Measurements from ENCODE around the gene ZNF524. TPM values are rescaled to one million over a fixed set of nuclear protein-coding genes. Genes with fewer than 3 reads are reported as not detected.

The ZNF524 gene
- total and polyA plus RNA-seq, 4 donors, result 13.2 to 38.8 (median 15.4) TPM

DNA sequence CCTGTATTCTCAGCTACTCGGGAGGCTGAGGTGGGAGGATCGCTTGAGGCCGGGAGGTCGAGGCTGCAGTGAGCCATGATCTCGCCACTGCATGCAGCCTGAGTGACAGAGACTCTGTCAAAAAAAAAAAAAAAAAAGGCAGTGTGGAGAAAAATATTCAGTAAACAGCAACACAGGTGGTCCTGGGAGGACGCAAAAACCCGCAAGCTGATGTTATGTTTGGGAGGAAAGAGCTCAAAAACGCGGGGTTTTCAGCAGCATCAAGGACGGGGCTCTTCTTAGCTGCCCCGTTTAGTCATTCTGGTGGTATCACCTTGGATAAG, 24.9 kb downstream of the ZNF524 start:
- no peaks in the 10 kb centered on the region for H3K27me3 ChIP-seq (ENCODE audit: control insufficient read depth in 1 of 2, insufficient read depth in 2 of 2, low read length in 1 of 2)
- ATAC-seq (ENCODE audit: low FRiP score) (no peak), DNase-seq (no peak)
- 44 to 46% methylated on average over 11 of the region's 11 CpGs for WGBS, 2 donors
- H3K4me1 ChIP-seq (ENCODE audit: control insufficient read depth in 1 of 2, insufficient read depth in 2 of 2, low read length in 2 of 2), result no peaks in the 10 kb centered on the region
- H3K9me3 ChIP-seq (ENCODE audit: control insufficient read depth, low read length), result no peaks in the 10 kb centered on the region
- no peak overlapping the region for H3K4me3 ChIP-seq (ENCODE audit: low read length in 2 of 2)
- H3K27ac ChIP-seq (ENCODE audit: low read depth in 1 of 2, low read length in 2 of 2), result no peak overlapping the region
- no peaks in the 10 kb centered on the region for H3K36me3 ChIP-seq (ENCODE audit: control insufficient read depth in 1 of 2, insufficient read depth in 2 of 2, low read length in 1 of 2)
- intact Hi-C loops (cut with DNase I), result no loop called here

DNA sequence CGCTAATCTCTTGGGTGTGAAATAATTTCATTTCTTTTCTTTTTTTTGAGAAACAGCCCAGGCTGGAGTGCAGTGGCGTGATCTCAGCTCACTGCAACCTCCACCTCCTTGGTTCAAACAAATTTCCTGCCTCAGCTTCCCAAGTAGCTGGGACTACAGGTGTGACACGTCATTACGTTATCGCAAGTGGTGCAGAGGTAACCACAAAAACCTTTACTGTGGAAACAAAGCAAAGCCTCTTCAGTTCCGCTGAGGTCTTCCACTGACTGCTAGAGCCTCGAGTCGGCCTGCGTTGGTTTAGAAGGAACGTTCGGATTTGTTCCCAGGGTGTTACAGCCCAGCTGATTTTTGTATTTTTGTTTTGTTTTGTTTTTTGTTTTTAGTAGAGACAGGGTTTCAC, 26.3 kb downstream of the ZNF524 start:
- Histone ChIP-seq H3K36me3 (ENCODE audit: control insufficient read depth in 1 of 2, insufficient read depth in 2 of 2, low read length in 1 of 2) (no peaks in the 10 kb centered on the region), H3K4me1 (ENCODE audit: control insufficient read depth in 1 of 2, insufficient read depth in 2 of 2, low read length in 2 of 2) (no peaks in the 10 kb centered on the region), H3K9me3 (ENCODE audit: control insufficient read depth, low read length) (no peaks in the 10 kb centered on the region), H3K4me3 (ENCODE audit: low read length in 2 of 2) (no peak overlapping the region), H3K27ac (ENCODE audit: low read depth in 1 of 2, low read length in 2 of 2) (no peak overlapping the region), H3K27me3 (ENCODE audit: control insufficient read depth in 1 of 2, insufficient read depth in 2 of 2, low read length in 1 of 2) (no peaks in the 10 kb centered on the region)
- DNase-seq (no peak), ATAC-seq (ENCODE audit: low FRiP score) (no peak)
- WGBS, 2 donors, result 88 to 90% methylated on average over 11 of the region's 11 CpGs
- intact Hi-C loops (cut with DNase I), result no loop called here

DNA sequence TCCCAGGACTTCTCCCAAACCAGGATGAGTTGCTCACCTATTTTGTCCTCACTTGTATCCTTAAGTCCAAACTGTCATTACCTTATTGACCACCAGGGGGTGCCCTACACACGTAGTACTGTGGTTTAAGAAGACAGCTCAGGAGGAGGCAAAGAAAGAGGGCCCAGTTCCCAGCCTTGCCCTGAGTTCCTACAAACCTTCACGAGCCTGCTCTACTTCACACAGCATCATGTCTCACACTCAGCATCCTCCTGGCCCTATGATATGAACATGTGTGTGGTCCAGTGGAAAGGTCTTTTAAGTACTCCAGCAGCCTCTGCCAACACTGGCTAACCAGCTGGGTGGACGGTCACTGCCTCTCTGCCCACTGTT, 32.4 kb downstream of the ZNF524 start:
- ATAC-seq (ENCODE audit: low FRiP score) (peak; percentile 85), DNase-seq (peak in 1 of 2 donors; percentile 84)
- Histone ChIP-seq H3K4me3 (ENCODE audit: low read length in 2 of 2) (no peak overlapping the region), H3K36me3 (ENCODE audit: control insufficient read depth in 1 of 2, insufficient read depth in 2 of 2, low read length in 1 of 2) (no peaks in the 10 kb centered on the region), H3K27me3 (ENCODE audit: control insufficient read depth in 1 of 2, insufficient read depth in 2 of 2, low read length in 1 of 2) (no peaks in the 10 kb centered on the region), H3K4me1 (ENCODE audit: control insufficient read depth in 1 of 2, insufficient read depth in 2 of 2, low read length in 2 of 2) (no peaks in the 10 kb centered on the region), H3K27ac (ENCODE audit: low read depth in 1 of 2, low read length in 2 of 2) (peak overlapping the region in 1 of 2 donors; percentile 1), H3K9me3 (ENCODE audit: control insufficient read depth, low read length) (no peaks in the 10 kb centered on the region)
- intact Hi-C loops (cut with DNase I), result loop anchor here (5.0 kb wide), 1 partner anchor 115 kb away; no protein-coding TSS in a partner anchor
- 6 to 7% methylated on average over 3 of the region's 3 CpGs for WGBS, 2 donors

DNA sequence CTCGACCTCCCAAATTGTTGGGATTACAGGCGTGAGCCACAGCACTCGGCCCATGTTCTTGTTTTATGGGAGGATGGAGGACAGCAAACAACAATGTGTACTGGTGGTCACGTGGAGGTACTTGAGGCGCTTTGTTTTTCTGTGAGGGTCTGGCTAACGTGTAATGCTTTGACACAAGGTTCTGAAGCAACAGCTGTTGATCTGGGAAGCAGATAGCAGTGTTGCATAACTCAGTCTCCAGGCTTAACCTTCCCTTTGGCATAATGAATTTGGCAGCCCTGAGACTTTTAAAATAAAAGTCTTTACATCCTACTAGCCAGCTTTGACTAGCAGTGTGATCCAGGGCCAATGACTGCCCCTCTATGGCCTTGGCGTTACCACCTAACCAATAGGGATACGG, 33.8 kb downstream of the ZNF524 start:
- H3K36me3 ChIP-seq (ENCODE audit: control insufficient read depth in 1 of 2, insufficient read depth in 2 of 2, low read length in 1 of 2), result no peaks in the 10 kb centered on the region
- no peaks in the 10 kb centered on the region for H3K9me3 ChIP-seq (ENCODE audit: control insufficient read depth, low read length)
- H3K27ac ChIP-seq (ENCODE audit: low read depth in 1 of 2, low read length in 2 of 2), result no peak overlapping the region
- H3K27me3 ChIP-seq (ENCODE audit: control insufficient read depth in 1 of 2, insufficient read depth in 2 of 2, low read length in 1 of 2), result no peaks in the 10 kb centered on the region
- H3K4me1 ChIP-seq (ENCODE audit: control insufficient read depth in 1 of 2, insufficient read depth in 2 of 2, low read length in 2 of 2), result no peaks in the 10 kb centered on the region
- 76 to 83% methylated on average over 8 of the region's 8 CpGs for WGBS, 2 donors
- ATAC-seq (ENCODE audit: low FRiP score) (no peak), DNase-seq (no peak)
- H3K4me3 ChIP-seq (ENCODE audit: low read length in 2 of 2), result no peak overlapping the region
- intact Hi-C loops (cut with DNase I), result loop anchor here (5.0 kb wide), 1 partner anchor 117 kb away; no protein-coding TSS in a partner anchor

DNA sequence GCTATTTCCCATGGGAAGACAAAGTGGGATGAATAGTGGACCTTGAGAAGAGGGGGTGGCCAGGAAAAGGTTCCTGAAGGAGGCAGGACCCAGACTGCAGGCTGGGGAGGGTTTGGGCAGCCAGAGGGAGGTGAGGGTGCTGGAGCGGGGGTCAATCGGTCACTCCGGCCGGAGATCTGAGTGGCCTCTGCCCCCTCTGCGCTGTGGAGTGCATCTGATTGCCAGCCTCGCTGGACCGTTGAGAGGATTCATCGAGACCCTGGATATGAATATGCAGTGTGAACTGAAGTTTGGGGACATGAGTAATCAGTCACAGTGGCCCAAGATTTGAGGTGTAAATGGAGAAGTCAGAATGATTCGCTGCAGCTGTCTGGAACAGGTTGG, 35.2 kb downstream of the ZNF524 start:
- peak in 1 of 2 donors; percentile 50 for DNase-seq
- peak; percentile 11 for ATAC-seq (ENCODE audit: low FRiP score)
- intact Hi-C loops (cut with DNase I), result no loop called here
- peak overlapping the region; percentile 75 to 85 for H3K4me3 ChIP-seq (ENCODE audit: low read length in 2 of 2)
- no peaks in the 10 kb centered on the region for H3K9me3 ChIP-seq (ENCODE audit: control insufficient read depth, low read length)
- no peaks in the 10 kb centered on the region for H3K4me1 ChIP-seq (ENCODE audit: control insufficient read depth in 1 of 2, insufficient read depth in 2 of 2, low read length in 2 of 2)
- no peaks in the 10 kb centered on the region for H3K27me3 ChIP-seq (ENCODE audit: control insufficient read depth in 1 of 2, insufficient read depth in 2 of 2, low read length in 1 of 2)
- no peaks in the 10 kb centered on the region for H3K36me3 ChIP-seq (ENCODE audit: control insufficient read depth in 1 of 2, insufficient read depth in 2 of 2, low read length in 1 of 2)
- 3 to 7% methylated on average over 9 of the region's 9 CpGs for WGBS, 2 donors
- peak overlapping the region; percentile 45 to 93 for H3K27ac ChIP-seq (ENCODE audit: low read depth in 1 of 2, low read length in 2 of 2)

DNA sequence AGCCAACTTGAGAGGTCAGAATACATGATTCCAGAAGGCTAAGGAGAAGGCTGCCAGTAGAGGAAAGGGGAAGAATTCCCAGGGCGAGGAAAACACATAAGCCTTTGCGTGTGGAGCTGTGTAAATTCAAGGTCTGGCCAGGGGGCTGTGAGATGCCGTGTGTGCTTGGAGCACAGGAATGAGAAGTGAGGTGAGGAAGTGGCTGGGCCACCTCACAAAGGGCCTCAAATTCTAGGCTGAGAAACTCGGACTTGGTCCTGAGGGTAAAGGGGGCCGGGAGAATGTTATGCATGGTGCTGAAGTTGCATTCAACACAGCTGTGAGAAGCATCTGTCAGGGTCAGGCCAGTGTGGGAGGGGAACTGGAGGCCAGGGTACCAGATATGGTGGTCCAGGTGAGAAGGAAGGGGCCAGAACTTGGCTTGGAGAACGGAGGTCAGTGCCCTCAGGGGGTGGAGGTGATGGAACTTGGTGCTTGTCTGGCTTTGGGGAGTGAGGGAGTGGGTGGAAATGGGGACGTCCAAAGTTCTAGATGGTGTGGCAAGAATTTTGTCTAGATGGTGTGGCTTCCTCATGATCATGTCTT, 35.9 kb downstream of the ZNF524 start:
- H3K9me3 ChIP-seq (ENCODE audit: control insufficient read depth, low read length), result no peaks in the 10 kb centered on the region
- H3K4me1 ChIP-seq (ENCODE audit: control insufficient read depth in 1 of 2, insufficient read depth in 2 of 2, low read length in 2 of 2), result no peaks in the 10 kb centered on the region
- DNase-seq (peak in 1 of 2 donors; percentile 25), ATAC-seq (ENCODE audit: low FRiP score) (no peak)
- peak overlapping the region; percentile 75 to 85 for H3K4me3 ChIP-seq (ENCODE audit: low read length in 2 of 2)
- no peaks in the 10 kb centered on the region for H3K27me3 ChIP-seq (ENCODE audit: control insufficient read depth in 1 of 2, insufficient read depth in 2 of 2, low read length in 1 of 2)
- peak overlapping the region; percentile 45 to 93 for H3K27ac ChIP-seq (ENCODE audit: low read depth in 1 of 2, low read length in 2 of 2)
- intact Hi-C loops (cut with DNase I), result no loop called here
- no peaks in the 10 kb centered on the region for H3K36me3 ChIP-seq (ENCODE audit: control insufficient read depth in 1 of 2, insufficient read depth in 2 of 2, low read length in 1 of 2)
- WGBS, 2 donors, result 60 to 66% methylated on average over 7 of the region's 7 CpGs

DNA sequence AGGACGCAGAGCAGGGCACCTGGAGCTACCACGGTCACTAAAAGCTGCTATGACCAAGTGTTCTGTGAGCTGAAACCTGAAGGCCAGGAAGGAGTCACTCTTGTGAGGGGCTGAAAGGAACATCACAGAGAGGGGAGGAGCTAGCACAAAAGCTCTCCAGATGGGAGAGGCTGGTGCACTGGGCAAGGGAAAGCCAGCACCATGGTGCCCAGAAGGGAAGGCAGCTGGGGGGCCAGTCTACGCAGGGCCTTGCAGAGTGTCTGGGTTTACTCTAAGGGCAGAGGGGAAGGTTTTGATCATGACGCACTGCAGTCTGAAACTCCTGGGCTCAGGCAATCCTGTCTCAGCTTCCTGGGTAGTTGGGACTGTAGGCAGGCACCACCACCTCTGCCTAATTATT, 36.6 kb downstream of the ZNF524 start:
- no peaks in the 10 kb centered on the region for H3K4me1 ChIP-seq (ENCODE audit: control insufficient read depth in 1 of 2, insufficient read depth in 2 of 2, low read length in 2 of 2)
- ATAC-seq (ENCODE audit: low FRiP score), result no peak
- intact Hi-C loops (cut with DNase I), result no loop called here
- peak overlapping the region in 1 of 2 donors; percentile 29 for H3K27ac ChIP-seq (ENCODE audit: low read depth in 1 of 2, low read length in 2 of 2)
- no peaks in the 10 kb centered on the region for H3K36me3 ChIP-seq (ENCODE audit: control insufficient read depth in 1 of 2, insufficient read depth in 2 of 2, low read length in 1 of 2)
- no peaks in the 10 kb centered on the region for H3K27me3 ChIP-seq (ENCODE audit: control insufficient read depth in 1 of 2, insufficient read depth in 2 of 2, low read length in 1 of 2)
- no peak for DNase-seq
- H3K4me3 ChIP-seq (ENCODE audit: low read length in 2 of 2), result no peak overlapping the region
- no peaks in the 10 kb centered on the region for H3K9me3 ChIP-seq (ENCODE audit: control insufficient read depth, low read length)
- 83% methylated on average over 4 of the region's 4 CpGs for WGBS, 2 donors

DNA sequence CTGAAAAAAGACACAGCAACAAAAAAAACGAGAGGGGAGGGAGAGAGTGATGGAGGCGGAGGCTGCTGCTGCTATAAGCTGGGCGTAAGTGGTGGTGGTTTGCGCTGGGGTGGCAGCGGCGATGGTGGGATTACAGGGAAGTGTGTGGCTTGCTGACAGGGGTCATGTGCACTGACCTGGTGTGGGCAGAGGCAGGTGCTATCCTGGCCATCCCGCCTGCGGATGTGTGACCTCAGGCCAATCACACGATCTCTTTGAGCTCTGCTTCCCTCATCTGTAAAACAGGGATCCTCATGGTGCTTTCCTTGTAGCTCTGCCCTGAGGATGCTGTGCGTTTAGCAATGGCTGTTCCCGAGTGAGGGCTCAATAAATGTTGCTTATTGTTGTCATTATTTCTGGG, 37.4 kb downstream of the ZNF524 start:
- 74 to 80% methylated on average over 11 of the region's 11 CpGs for WGBS, 2 donors
- intact Hi-C loops (cut with DNase I), result no loop called here
- no peaks in the 10 kb centered on the region for H3K4me1 ChIP-seq (ENCODE audit: control insufficient read depth in 1 of 2, insufficient read depth in 2 of 2, low read length in 2 of 2)
- H3K9me3 ChIP-seq (ENCODE audit: control insufficient read depth, low read length), result no peaks in the 10 kb centered on the region
- DNase-seq (peak in 1 of 2 donors; percentile 45), ATAC-seq (ENCODE audit: low FRiP score) (no peak)
- H3K27me3 ChIP-seq (ENCODE audit: control insufficient read depth in 1 of 2, insufficient read depth in 2 of 2, low read length in 1 of 2), result no peaks in the 10 kb centered on the region
- H3K36me3 ChIP-seq (ENCODE audit: control insufficient read depth in 1 of 2, insufficient read depth in 2 of 2, low read length in 1 of 2), result no peaks in the 10 kb centered on the region
- no peak overlapping the region for H3K4me3 ChIP-seq (ENCODE audit: low read length in 2 of 2)
- H3K27ac ChIP-seq (ENCODE audit: low read depth in 1 of 2, low read length in 2 of 2), result no peak overlapping the region

DNA sequence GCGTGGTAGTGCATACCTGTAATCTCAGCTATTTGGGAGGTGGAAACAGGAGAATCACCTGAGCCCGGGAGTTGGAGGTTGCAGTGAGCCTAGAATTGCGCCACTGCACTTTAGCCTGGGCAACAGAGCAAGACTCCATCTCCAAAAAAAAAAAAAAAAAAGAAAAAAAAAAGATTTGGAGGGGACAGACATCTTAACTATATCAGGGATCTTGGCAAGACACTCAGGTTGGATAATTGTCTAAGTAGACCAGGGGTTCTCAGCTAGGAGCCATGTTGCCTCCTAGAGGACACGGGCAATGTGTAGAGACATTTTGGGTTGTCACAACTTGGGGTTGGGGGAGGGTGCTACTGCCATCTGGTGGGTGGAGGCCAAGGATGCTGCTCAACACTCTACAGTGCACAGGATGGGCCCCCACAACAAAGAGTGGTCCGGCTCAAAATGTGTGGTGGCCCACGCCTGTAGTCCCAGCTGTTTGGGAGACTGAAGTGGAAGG, 38.8 kb downstream of the ZNF524 start:
- peaks cover 0 to 3% of the 10 kb centered on the region in 2 donors for H3K4me1 ChIP-seq (ENCODE audit: control insufficient read depth in 1 of 2, insufficient read depth in 2 of 2, low read length in 2 of 2)
- intact Hi-C loops (cut with DNase I), result no loop called here
- ATAC-seq (ENCODE audit: low FRiP score) (no peak), DNase-seq (peak; percentile 50 to 78)
- H3K27ac ChIP-seq (ENCODE audit: low read depth in 1 of 2, low read length in 2 of 2), result no peak overlapping the region
- WGBS, 2 donors, result 65 to 81% methylated on average over 6 of the region's 6 CpGs
- no peaks in the 10 kb centered on the region for H3K36me3 ChIP-seq (ENCODE audit: control insufficient read depth in 1 of 2, insufficient read depth in 2 of 2, low read length in 1 of 2)
- H3K9me3 ChIP-seq (ENCODE audit: control insufficient read depth, low read length), result no peaks in the 10 kb centered on the region
- no peaks in the 10 kb centered on the region for H3K27me3 ChIP-seq (ENCODE audit: control insufficient read depth in 1 of 2, insufficient read depth in 2 of 2, low read length in 1 of 2)
- H3K4me3 ChIP-seq (ENCODE audit: low read length in 2 of 2), result no peak overlapping the region
